Measurements from ENCODE around the gene AMH. TPM values are rescaled to one million over a fixed set of nuclear protein-coding genes. Genes with fewer than 3 reads are reported as not detected.

Gene AMH
- total and polyA plus RNA-seq, 2 of the 13 experiments (the other 11 are each of a cell fraction or from before 2014, with no cell fraction given): 0.03 to 0.18 TPM

DNA sequence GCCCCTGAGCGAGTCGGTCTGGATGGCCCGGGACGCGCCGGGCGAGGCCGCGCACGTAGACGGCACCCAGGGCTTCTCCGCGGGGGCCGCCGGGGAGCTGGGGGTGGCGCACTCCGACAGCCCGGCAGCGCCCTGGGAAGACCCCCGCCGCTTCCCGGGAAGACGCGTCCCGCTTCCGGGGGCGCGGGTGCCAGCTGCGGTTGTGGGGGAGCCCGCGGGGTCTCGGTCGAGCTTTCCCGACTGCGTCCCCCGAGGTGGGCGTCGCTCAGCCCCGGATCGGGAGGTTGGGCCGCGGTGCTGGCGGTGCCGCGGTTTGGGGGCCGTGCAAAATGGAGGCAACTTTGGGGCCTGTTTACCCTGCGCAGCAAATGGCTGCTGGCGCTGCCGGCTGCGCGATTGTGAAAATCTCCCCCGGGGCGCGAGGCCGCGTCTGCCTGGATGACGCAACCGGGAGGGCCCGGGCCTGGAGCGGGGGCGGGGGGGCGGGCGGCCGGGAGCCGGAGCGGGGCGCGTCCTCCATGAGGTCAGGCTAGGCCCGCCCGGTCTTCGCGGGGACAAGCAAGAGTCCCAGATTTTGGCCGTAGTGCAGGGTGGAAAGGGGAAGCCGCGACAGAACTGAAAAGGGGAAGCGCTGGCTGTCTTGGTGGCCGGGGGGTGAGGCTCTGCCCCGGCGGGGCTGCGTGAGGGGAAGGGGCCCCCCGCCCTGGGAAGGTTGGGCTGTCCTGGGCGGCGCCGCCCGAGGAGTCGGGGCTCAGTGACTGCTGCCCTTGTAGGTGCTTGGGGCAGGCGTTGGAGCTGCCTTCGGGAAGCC, 21.5 kb downstream of the AMH start (continued):
- TF ChIP-seq, protein P1, sequence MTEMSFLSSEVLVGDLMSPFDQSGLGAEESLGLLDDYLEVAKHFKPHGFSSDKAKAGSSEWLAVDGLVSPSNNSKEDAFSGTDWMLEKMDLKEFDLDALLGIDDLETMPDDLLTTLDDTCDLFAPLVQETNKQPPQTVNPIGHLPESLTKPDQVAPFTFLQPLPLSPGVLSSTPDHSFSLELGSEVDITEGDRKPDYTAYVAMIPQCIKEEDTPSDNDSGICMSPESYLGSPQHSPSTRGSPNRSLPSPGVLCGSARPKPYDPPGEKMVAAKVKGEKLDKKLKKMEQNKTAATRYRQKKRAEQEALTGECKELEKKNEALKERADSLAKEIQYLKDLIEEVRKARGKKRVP (CRISPR knock-in tag; IDR thresholded peaks at IDR 0.05): peak in 1 of 2 experiments; percentile 94; a peak in 2 of 4 replicates
- TF ChIP-seq REST (IDR thresholded peaks at IDR 0.05; ENCODE audit: borderline replicate concordance in 1 of 2, low read depth in 1 of 2, low read length in 2 of 2) (no peak), NR2F6 (IDR thresholded peaks at IDR 0.05) (no peak), NR2F6 (CRISPR knock-in tag; IDR thresholded peaks at IDR 0.05) (no peak), HOXA7 (CRISPR knock-in tag; IDR thresholded peaks at IDR 0.05) (no peak), HDAC2 (CRISPR knock-in tag; IDR thresholded peaks at IDR 0.05) (no peak), AGO1 (IDR thresholded peaks at IDR 0.05; ENCODE audit: low read depth, low read length, poor library complexity, severe bottlenecking) (peak; percentile 99), ZNF75D (CRISPR knock-in tag; IDR thresholded peaks at IDR 0.05; ENCODE audit: borderline replicate concordance) (no peak), SYNCRIP (IDR thresholded peaks at IDR 0.05; ENCODE audit: insufficient read depth, low read depth, low read length) (no peak), MTF1 (CRISPR knock-in tag; IDR thresholded peaks at IDR 0.05) (no peak), RBFOX2 (IDR thresholded peaks at IDR 0.05; ENCODE audit: low read depth, low read length) (peak; percentile 76), NFKBIZ (CRISPR knock-in tag; IDR thresholded peaks at IDR 0.05) (no peak), ZBTB26 (CRISPR knock-in tag; IDR thresholded peaks at IDR 0.05; ENCODE audit: borderline replicate concordance) (no peak)
- TF ChIP-seq, protein P2, sequence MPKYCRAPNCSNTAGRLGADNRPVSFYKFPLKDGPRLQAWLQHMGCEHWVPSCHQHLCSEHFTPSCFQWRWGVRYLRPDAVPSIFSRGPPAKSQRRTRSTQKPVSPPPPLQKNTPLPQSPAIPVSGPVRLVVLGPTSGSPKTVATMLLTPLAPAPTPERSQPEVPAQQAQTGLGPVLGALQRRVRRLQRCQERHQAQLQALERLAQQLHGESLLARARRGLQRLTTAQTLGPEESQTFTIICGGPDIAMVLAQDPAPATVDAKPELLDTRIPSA (CRISPR knock-in tag; IDR thresholded peaks at IDR 0.05; ENCODE audit: borderline replicate concordance): no peak
- TF ChIP-seq, protein P3, sequence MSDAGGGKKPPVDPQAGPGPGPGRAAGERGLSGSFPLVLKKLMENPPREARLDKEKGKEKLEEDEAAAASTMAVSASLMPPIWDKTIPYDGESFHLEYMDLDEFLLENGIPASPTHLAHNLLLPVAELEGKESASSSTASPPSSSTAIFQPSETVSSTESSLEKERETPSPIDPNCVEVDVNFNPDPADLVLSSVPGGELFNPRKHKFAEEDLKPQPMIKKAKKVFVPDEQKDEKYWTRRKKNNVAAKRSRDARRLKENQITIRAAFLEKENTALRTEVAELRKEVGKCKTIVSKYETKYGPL (CRISPR knock-in tag; IDR thresholded peaks at IDR 0.05): no peak
- TF ChIP-seq, protein P4, sequence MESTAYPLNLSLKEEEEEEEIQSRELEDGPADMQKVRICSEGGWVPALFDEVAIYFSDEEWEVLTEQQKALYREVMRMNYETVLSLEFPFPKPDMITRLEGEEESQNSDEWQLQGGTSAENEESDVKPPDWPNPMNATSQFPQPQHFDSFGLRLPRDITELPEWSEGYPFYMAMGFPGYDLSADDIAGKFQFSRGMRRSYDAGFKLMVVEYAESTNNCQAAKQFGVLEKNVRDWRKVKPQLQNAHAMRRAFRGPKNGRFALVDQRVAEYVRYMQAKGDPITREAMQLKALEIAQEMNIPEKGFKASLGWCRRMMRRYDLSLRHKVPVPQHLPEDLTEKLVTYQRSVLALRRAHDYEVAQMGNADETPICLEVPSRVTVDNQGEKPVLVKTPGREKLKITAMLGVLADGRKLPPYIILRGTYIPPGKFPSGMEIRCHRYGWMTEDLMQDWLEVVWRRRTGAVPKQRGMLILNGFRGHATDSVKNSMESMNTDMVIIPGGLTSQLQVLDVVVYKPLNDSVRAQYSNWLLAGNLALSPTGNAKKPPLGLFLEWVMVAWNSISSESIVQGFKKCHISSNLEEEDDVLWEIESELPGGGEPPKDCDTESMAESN (CRISPR knock-in tag; conservative IDR thresholded peaks at IDR 0.05): peak; percentile 32; the same call in 1 of the 2 replicates
- TF ChIP-seq, protein P5, sequence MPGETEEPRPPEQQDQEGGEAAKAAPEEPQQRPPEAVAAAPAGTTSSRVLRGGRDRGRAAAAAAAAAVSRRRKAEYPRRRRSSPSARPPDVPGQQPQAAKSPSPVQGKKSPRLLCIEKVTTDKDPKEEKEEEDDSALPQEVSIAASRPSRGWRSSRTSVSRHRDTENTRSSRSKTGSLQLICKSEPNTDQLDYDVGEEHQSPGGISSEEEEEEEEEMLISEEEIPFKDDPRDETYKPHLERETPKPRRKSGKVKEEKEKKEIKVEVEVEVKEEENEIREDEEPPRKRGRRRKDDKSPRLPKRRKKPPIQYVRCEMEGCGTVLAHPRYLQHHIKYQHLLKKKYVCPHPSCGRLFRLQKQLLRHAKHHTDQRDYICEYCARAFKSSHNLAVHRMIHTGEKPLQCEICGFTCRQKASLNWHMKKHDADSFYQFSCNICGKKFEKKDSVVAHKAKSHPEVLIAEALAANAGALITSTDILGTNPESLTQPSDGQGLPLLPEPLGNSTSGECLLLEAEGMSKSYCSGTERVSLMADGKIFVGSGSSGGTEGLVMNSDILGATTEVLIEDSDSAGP (CRISPR knock-in tag; IDR thresholded peaks at IDR 0.05; ENCODE audit: borderline replicate concordance): no peak

Measured in HepG2 (cell line).